ENCODE measurements around the gene BAZ2A.
"Not testable (repeated sequence)": the region's sequence is repeated elsewhere in the genome, so short reads cannot be mapped to it uniquely, and the experiment has no call there.

Gene BAZ2A

DNA sequence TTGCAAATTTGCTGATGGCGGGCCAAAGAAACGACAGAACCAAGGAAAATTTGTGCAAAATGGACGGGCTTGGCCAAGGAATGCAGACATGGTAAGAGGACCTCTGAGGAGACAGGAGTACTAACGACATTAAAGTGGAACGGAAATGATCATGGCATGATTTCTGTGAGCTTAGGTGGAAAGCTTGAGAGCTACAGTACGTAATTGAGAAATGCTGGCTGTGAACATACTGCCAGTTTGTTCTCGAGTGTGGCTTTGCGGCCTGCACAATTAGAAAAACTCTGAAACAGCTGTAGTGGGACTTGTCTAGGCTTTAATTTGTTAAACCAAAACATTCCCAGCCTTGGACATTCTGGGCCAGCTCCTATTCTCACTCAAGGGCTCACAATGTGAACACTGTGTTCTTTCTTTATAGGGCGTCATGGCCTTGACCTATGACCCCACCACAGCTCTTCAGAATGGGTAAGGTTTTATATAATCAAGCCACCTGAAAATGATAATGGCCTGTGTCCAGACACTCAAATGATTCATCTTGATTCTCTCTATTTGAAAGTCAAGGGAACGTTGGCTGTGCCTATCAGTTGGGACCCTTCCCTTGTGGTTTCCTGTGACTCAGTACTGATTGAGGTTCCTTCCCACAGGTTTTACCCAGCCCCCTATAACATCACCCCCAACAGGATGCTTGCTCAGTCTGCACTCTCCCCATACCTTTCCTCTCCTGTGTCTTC lies 48.5 kb downstream of the BAZ2A start:
- H3K4me3 ChIP-seq: no peak overlapping the region
- no peaks in the 10 kb centered on the region for H4K20me1 ChIP-seq
- H3K4me2 ChIP-seq: peak overlapping the region; percentile 55
- H3K36me3 ChIP-seq: peaks cover 5% of the 10 kb centered on the region; the same call in 1 of the 2 replicates
- peaks cover 20% of the 10 kb centered on the region for H3K4me1 ChIP-seq
- no peak overlapping the region for H3K27ac ChIP-seq
- TF ChIP-seq Cebpa-rat (IDR thresholded peaks at IDR 0.05): no peak
- H3K9me3 ChIP-seq: no peaks in the 10 kb centered on the region
- no peaks in the 10 kb centered on the region for H3K27me3 ChIP-seq
- H3K9ac ChIP-seq: no peak overlapping the region

GRCh38 chr12:56578983-56579546 lies 51.1 kb downstream of the BAZ2A start:
- Histone ChIP-seq H3K27me3 (no peaks in the 10 kb centered on the region), H3K27ac (no peak overlapping the region), H3K4me3 (no peak overlapping the region), H3K36me3 (peaks cover 5% of the 10 kb centered on the region; the same call in 1 of the 2 replicates), H3K9me3 (no peaks in the 10 kb centered on the region), H3K9ac (no peak overlapping the region), H4K20me1 (no peaks in the 10 kb centered on the region), H3K4me1 (peaks cover 18% of the 10 kb centered on the region), H3K4me2 (no peak overlapping the region)
- TF ChIP-seq Cebpa-rat (IDR thresholded peaks at IDR 0.05): no peak

DNA sequence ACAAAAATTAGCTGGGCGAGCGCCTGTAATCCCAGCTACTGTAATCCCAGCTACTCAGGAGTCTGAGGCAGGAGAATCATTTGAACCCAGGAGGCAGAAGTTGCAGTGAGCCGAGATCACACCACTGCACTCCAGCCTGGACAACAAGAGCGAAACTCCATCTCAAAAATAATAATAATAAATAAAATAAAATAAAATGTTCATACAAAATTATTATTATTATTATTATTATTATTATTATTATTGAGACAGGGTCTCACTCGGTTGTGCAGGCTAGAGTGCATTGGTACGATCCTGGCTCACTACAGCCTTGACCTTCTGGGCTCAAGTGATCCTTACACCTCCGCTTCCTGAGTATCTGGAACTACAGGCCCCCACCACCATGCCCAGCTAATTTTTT lies 52.9 kb downstream of the BAZ2A start:
- not testable (repeated sequence) for H3K36me3 ChIP-seq, H3K4me3 ChIP-seq, H3K27me3 ChIP-seq, H3K9ac ChIP-seq, H3K4me2 ChIP-seq, H3K27ac ChIP-seq, H4K20me1 ChIP-seq, H3K9me3 ChIP-seq
- peaks cover 11% of the 10 kb centered on the region for H3K4me1 ChIP-seq

- H4K20me1 ChIP-seq: no peaks in the 10 kb centered on the region
- no peaks in the 10 kb centered on the region for H3K27me3 ChIP-seq
- H3K27ac ChIP-seq: no peak overlapping the region
- TF ChIP-seq Cebpa-rat (IDR thresholded peaks at IDR 0.05): no peak; the same call in 1 of the 2 replicates
- H3K4me3 ChIP-seq: no peak overlapping the region
- no peak overlapping the region for H3K9ac ChIP-seq
- no peak overlapping the region for H3K4me2 ChIP-seq
- H3K36me3 ChIP-seq: no peaks in the 10 kb centered on the region
- H3K9me3 ChIP-seq: no peaks in the 10 kb centered on the region
- peaks cover 10% of the 10 kb centered on the region for H3K4me1 ChIP-seq
Observed at GRCh38 chr12:56574210-56574609, 55.9 kb downstream of the BAZ2A start.

- no peak overlapping the region for H3K27ac ChIP-seq
- H3K4me2 ChIP-seq: no peak overlapping the region
- H3K36me3 ChIP-seq: no peaks in the 10 kb centered on the region
- H4K20me1 ChIP-seq: no peaks in the 10 kb centered on the region
- no peak overlapping the region for H3K4me3 ChIP-seq
- no peak for TF ChIP-seq Cebpa-rat (IDR thresholded peaks at IDR 0.05)
- H3K4me1 ChIP-seq: peaks cover 10% of the 10 kb centered on the region
- H3K27me3 ChIP-seq: no peaks in the 10 kb centered on the region
- H3K9me3 ChIP-seq: no peaks in the 10 kb centered on the region
- H3K9ac ChIP-seq: no peak overlapping the region
Observed at GRCh38 chr12:56572288-56572687, 57.8 kb downstream of the BAZ2A start.

GRCh38 chr12:56571121-56571520 lies 59.0 kb downstream of the BAZ2A start:
- no peaks in the 10 kb centered on the region for H3K27me3 ChIP-seq
- H4K20me1 ChIP-seq: no peaks in the 10 kb centered on the region
- no peak overlapping the region for H3K9ac ChIP-seq
- no peak overlapping the region for H3K4me2 ChIP-seq
- TF ChIP-seq Cebpa-rat (IDR thresholded peaks at IDR 0.05): no peak
- H3K27ac ChIP-seq: no peak overlapping the region
- no peaks in the 10 kb centered on the region for H3K36me3 ChIP-seq
- H3K4me1 ChIP-seq: peaks cover 13% of the 10 kb centered on the region
- no peak overlapping the region for H3K4me3 ChIP-seq
- no peaks in the 10 kb centered on the region for H3K9me3 ChIP-seq

GRCh38 chr12:56568146-56568545 lies 62.0 kb downstream of the BAZ2A start:
- Histone ChIP-seq H3K27ac (no peak overlapping the region), H3K4me1 (peaks cover 24% of the 10 kb centered on the region), H3K4me2 (no peak overlapping the region), H3K36me3 (0 out of 2 replicates have a peak, but pooled peaks cover 3% of the 10 kb centered on the region), H3K9ac (no peak overlapping the region), H3K4me3 (no peak overlapping the region), H3K9me3 (no peaks in the 10 kb centered on the region), H3K27me3 (no peaks in the 10 kb centered on the region), H4K20me1 (no peaks in the 10 kb centered on the region)
- no peak for TF ChIP-seq Cebpa-rat (IDR thresholded peaks at IDR 0.05)

GRCh38 chr12:56565510-56566101 lies 64.5 kb downstream of the BAZ2A start:
- no peak for TF ChIP-seq Cebpa-rat (IDR thresholded peaks at IDR 0.05)
- Histone ChIP-seq H3K9me3 (no peaks in the 10 kb centered on the region), H3K4me1 (peaks cover 24% of the 10 kb centered on the region), H4K20me1 (no peaks in the 10 kb centered on the region), H3K36me3 (0 out of 2 replicates have a peak, but pooled peaks cover 3% of the 10 kb centered on the region), H3K9ac (peak overlapping the region; percentile 0; the same call in 1 of the 2 replicates), H3K4me2 (peak overlapping the region; percentile 73), H3K27me3 (no peaks in the 10 kb centered on the region), H3K27ac (peak overlapping the region; percentile 36), H3K4me3 (0 out of 2 replicates have a peak overlapping the region, but pooled peaks have one; percentile 26)

DNA sequence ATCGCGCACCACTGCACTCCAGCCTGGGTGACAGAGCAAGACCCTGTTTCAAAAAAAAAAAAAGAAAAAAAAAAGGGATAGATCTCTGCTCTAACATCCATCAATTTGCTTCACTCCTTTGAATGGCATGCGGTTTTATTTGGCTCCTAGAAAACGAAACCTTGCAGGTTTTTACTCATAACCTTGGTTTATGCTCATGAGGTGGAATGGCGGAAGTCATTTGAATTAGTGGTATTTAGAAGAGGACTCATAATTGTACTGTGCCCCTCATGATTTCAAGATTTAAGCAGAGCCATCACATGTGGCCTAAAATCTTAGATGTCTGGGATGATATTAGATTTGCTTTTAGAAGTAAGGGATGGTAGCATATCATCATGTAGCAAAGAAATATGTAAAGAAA lies 79.1 kb downstream of the BAZ2A start:
- no peak overlapping the region for H3K4me2 ChIP-seq
- no peaks in the 10 kb centered on the region for H3K27me3 ChIP-seq
- H3K9me3 ChIP-seq: no peaks in the 10 kb centered on the region
- H3K4me1 ChIP-seq: no peaks in the 10 kb centered on the region
- TF ChIP-seq Cebpa-rat (IDR thresholded peaks at IDR 0.05): no peak
- H4K20me1 ChIP-seq: no peaks in the 10 kb centered on the region
- no peak overlapping the region for H3K27ac ChIP-seq
- no peak overlapping the region for H3K9ac ChIP-seq
- H3K4me3 ChIP-seq: no peak overlapping the region
- no peaks in the 10 kb centered on the region for H3K36me3 ChIP-seq

GRCh38 chr12:56546680-56547079 lies 83.4 kb downstream of the BAZ2A start:
- no peaks in the 10 kb centered on the region for H3K4me1 ChIP-seq
- H3K9me3 ChIP-seq: no peaks in the 10 kb centered on the region
- TF ChIP-seq Cebpa-rat (IDR thresholded peaks at IDR 0.05): no peak
- H4K20me1 ChIP-seq: no peaks in the 10 kb centered on the region
- no peak overlapping the region for H3K27ac ChIP-seq
- no peaks in the 10 kb centered on the region for H3K36me3 ChIP-seq
- no peaks in the 10 kb centered on the region for H3K27me3 ChIP-seq
- no peak overlapping the region for H3K4me3 ChIP-seq
- H3K9ac ChIP-seq: no peak overlapping the region
- H3K4me2 ChIP-seq: no peak overlapping the region
